Psoas muscle (tissue), 8 donors: ENCODE results near the gene KLC4. TPM values are rescaled to one million over a fixed set of nuclear protein-coding genes. Genes with fewer than 3 reads are reported as not detected.
A peak's percentile ranks its signal among the peaks of the same experiment; 100 is the strongest.

Experiments
- ATAC-seq, 4 donors: fragments of 200-7000 bp; cut with Tn5 transposase; one replicate each; pipeline ENCODE4 v1.9.1; 2020; ENCODE audit warnings: moderate library complexity in 3 of 4, mild to moderate bottlenecking in 2 of 4
- DNase-seq, 2 donors: peaks; one replicate each; pipeline ENCODE4 v3.0.0-alpha.2; 2020
- H3K27ac ChIP-seq: fragments of 200-600 bp; one replicate; pipeline ENCODE4 v1.8.0; 2022
- H3K27me3 ChIP-seq, 3 donors: fragments of 200-600 bp in 1 of 3; one replicate each; pipeline versions ENCODE4 v1.6.1 to v1.8.0; 2013 to 2022; ENCODE audit warnings: low read length in 2 of 3, mild to moderate bottlenecking in 2 of 3, moderate library complexity in 1 of 3; ENCODE audit not compliant: insufficient read depth in 3 of 3
- H3K36me3 ChIP-seq, 2 donors: fragments of 200-600 bp in 1 of 2; one replicate each; pipeline versions ENCODE4 v1.6.1 to v1.8.0; 2013 to 2022; ENCODE audit warnings: low read depth in 1 of 2, mild to moderate bottlenecking in 1 of 2, moderate library complexity in 1 of 2; ENCODE audit not compliant: insufficient read depth in 1 of 2
- H3K4me1 ChIP-seq: fragments of 200-600 bp; one replicate; pipeline ENCODE4 v1.8.0; 2022
- H3K4me3 ChIP-seq: fragments of 200-600 bp; one replicate; pipeline ENCODE4 v1.8.0; 2022; ENCODE audit warnings: mild to moderate bottlenecking
- H3K9me3 ChIP-seq: fragments of 200-600 bp; one replicate; pipeline ENCODE4 v1.8.0; 2022
- WGBS, 3 donors: extraction: QIAGEN DNeasy Blood & Tissue Kit; methylation state at CpG; one replicate each; pipeline versions ENCODE4 v1.1.6 to v1.1.7; 2013; 5-methylcytosine and 5-hydroxymethylcytosine counted together
- intact Hi-C, 2 donors: fragments of 100-400 bp; cut with DNase I; formaldehyde crosslinking; loops; one replicate each; pipeline versions ENCODE4 v1.11.0 to v1.14.2; 2022
- polyA plus RNA-seq, 3 donors: library from polyadenylated mRNA; stranded (reverse); fragments of 200-250 nt; gene quantifications; one replicate each; pipeline ENCODE4 v1.2.3, GENCODE V29; 2013
- total RNA-seq, 4 donors: library from RNA; stranded (reverse); fragmentation: NEBNext Ultra II Directional in 2 of 4; extraction: Animal tissue kit (Norgen Biotek cat#: 25700) in 2 of 4; gene quantifications; one replicate each; pipeline versions ENCODE4 v1.2.1 to v1.2.4, GENCODE V29; 2021 to 2023
- TF ChIP-seq, protein P1 (sequence below): fragments of 200-600 bp; IDR thresholded peaks from one replicate; pipeline ENCODE4 v1.8.0; 2022; ENCODE audit warnings: antibody characterized with exemption
- donor health status: healthy with polysubstance abuse.
- donor health status: DM: no; HTN: no; CAD: no; lungs with moderate emphysema.
- donor health status: Bipolar disorder and iron deficiency.
- donor health status: healthy.
- donor health status: DM: yes; HTN: yes; CAD: no.
- donor health status: DM: no; HTN: no; CAD: no.
- donor health status: DM: no; HTN: no; CAD: no.
- donor health status: DM: yes; HTN: yes; CAD: no.

The KLC4 gene
- total and polyA plus RNA-seq, 7 donors, result 12.2 to 20.9 (median 14.9) TPM

DNA sequence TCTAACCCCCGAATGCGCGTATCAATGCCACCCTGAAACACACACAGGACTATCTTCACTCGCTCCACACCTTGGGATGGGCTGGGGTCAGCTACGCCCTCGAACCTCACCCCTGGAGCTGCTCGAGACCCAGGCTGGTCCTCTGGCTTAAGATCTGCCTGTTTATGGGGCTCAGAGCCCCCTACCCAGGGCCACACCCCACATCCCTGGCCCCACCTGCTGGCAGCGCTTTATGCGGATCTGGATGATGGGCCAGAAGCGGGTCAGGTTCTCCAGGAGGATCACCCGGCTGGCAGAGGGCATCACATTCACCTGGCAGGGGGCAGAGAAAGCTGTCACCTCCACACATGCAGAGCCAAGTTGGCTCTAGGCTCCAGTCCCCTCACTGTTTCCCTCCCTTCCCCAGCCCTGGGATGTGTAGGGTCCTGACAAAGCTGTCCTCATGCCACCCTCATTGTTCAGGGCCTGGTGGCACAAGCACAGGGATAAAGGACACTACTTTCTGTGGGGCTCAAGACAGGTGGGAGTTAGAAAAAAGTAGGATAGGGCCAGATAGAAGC is 14.0 kb upstream of the KLC4 start:
- no peaks in the 10 kb centered on the region for H3K27me3 ChIP-seq
- peaks cover 9 to 88% of the 10 kb centered on the region in 2 donors for H3K36me3 ChIP-seq
- TF ChIP-seq, protein P1, sequence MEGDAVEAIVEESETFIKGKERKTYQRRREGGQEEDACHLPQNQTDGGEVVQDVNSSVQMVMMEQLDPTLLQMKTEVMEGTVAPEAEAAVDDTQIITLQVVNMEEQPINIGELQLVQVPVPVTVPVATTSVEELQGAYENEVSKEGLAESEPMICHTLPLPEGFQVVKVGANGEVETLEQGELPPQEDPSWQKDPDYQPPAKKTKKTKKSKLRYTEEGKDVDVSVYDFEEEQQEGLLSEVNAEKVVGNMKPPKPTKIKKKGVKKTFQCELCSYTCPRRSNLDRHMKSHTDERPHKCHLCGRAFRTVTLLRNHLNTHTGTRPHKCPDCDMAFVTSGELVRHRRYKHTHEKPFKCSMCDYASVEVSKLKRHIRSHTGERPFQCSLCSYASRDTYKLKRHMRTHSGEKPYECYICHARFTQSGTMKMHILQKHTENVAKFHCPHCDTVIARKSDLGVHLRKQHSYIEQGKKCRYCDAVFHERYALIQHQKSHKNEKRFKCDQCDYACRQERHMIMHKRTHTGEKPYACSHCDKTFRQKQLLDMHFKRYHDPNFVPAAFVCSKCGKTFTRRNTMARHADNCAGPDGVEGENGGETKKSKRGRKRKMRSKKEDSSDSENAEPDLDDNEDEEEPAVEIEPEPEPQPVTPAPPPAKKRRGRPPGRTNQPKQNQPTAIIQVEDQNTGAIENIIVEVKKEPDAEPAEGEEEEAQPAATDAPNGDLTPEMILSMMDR, result no peak
- no peaks in the 10 kb centered on the region for H3K4me1 ChIP-seq
- ATAC-seq (no peak), DNase-seq (no peak)
- no peak overlapping the region for H3K4me3 ChIP-seq
- intact Hi-C loops, result no loop called here
- no peak overlapping the region for H3K27ac ChIP-seq
- 86 to 92% (median 87%) methylated on average over 11 of the region's 11 CpGs for WGBS, 3 donors
- H3K9me3 ChIP-seq, result no peaks in the 10 kb centered on the region

DNA sequence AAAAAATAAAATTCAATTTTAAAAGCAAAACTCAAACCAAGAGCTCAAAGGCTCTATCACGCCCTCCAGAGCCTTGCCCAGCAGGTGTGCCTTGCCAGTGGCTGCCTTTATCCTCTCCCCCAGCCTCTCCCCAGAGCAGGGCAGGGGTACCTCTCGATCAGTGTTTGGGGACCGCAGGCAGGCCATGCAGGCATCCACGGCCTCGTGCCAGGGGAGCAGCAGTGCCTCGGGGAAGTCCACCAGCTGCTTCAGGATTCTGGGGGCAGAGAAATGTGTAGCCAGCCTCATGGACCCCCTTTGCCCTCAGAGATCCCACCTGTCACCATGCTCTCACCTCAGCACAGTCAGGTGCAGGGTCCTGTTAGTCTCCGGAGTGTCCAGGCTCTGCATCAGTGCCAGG is 11.4 kb upstream of the KLC4 start:
- ATAC-seq, result no peak
- TF ChIP-seq, protein P1, result no peak

DNA sequence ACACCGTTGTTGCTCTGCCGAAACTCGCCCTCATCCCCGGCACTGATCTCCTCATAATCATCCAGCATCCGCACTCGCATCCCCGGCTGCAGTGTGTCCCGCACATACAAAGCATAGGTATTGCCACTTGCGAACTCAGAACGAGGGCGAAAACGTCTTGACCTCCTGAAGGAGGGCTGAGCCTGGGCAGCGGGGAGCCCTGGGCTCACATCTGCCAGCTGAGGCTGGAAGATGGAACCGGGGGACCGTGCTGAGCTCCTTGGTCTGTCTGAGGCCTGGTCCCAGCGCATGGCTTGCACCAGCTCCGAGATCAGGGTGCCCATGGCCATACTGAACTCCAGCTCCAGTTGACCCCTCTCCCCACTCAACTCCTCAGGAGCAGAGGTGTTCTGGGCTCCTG is 8.4 kb upstream of the KLC4 start:
- intact Hi-C loops, result loop anchor here in 1 of 2 donors (5.0 kb wide), 1 partner anchor 34 kb away; no protein-coding TSS in a partner anchor
- H3K27me3 ChIP-seq, result no peaks in the 10 kb centered on the region
- DNase-seq (no peak), ATAC-seq (no peak)
- no peaks in the 10 kb centered on the region for H3K9me3 ChIP-seq
- no peak overlapping the region for H3K4me3 ChIP-seq
- H3K4me1 ChIP-seq, result peaks cover 4% of the 10 kb centered on the region
- H3K36me3 ChIP-seq, result peaks cover 5 to 68% of the 10 kb centered on the region in 2 donors
- 90 to 96% (median 92%) methylated on average over 17 of the region's 17 CpGs for WGBS, 3 donors
- no peak overlapping the region for H3K27ac ChIP-seq
- TF ChIP-seq, protein P1, result no peak

More for the DNA sequence above, 11.4 kb upstream of the KLC4 start:
- no peak overlapping the region for H3K27ac ChIP-seq
- no peak overlapping the region for H3K4me3 ChIP-seq
- no peak for DNase-seq
- no peaks in the 10 kb centered on the region for H3K4me1 ChIP-seq
- H3K27me3 ChIP-seq, result no peaks in the 10 kb centered on the region
- intact Hi-C loops, result no loop called here
- peaks cover 9 to 83% of the 10 kb centered on the region in 2 donors for H3K36me3 ChIP-seq
- H3K9me3 ChIP-seq, result no peaks in the 10 kb centered on the region
- 81 to 89% (median 85%) methylated on average over 7 of the region's 7 CpGs for WGBS, 3 donors

DNA sequence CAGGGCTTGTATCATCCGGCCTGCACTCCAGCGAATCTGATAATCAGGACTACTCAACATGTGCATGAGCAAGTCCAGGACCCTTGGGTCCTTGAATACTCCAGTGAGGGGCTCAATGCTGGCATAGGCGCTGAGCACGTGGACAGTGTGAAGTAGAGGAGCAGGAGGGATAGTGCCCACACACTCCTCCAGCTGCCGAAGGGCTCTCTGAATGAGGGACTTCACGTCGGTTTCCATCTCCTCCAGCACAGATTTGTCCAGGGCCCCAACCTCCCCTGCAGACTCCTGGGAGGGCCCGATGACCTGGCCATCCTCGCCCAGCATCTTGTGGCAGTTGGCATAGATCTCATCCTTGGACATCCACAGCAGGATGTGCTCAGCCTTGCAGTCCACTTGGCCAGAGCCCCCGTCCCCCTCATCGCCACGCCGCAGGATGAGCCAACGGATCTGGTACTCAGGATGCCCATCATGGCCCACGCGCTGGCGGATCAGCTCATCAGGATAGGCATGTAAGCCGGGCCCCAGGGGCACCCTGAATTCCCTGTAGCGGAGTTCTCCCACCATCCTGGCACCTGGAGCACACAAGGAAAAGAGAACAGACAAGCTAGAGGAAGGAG is 7.1 kb upstream of the KLC4 start:
- TF ChIP-seq, protein P1, result no peak
- DNase-seq (no peak), ATAC-seq (no peak)
- no peaks in the 10 kb centered on the region for H3K9me3 ChIP-seq
- WGBS, 3 donors, result 72 to 83% (median 72%) methylated on average over 19 of the region's 19 CpGs
- H3K27me3 ChIP-seq, result no peaks in the 10 kb centered on the region
- intact Hi-C loops, result loop anchor here (2.0 to 5.0 kb wide), 3 partner anchors 16 to 36 kb away; no protein-coding TSS in a partner anchor
- H3K4me1 ChIP-seq, result peaks cover 4% of the 10 kb centered on the region
- peaks cover 5 to 68% of the 10 kb centered on the region in 2 donors for H3K36me3 ChIP-seq
- peak overlapping the region; percentile 80 for H3K4me3 ChIP-seq
- peak overlapping the region; percentile 90 for H3K27ac ChIP-seq
